B cell (primary cell): Measurements from ENCODE around the gene TUBA4B. TPM values are rescaled to one million over a fixed set of nuclear protein-coding genes. Genes with fewer than 3 reads are reported as not detected.

Experiments
- ATAC-seq: fragments of 200-7000 bp; cut with Tn5 transposase; one replicate; pipeline ENCODE4 v1.10.0; 2021; ENCODE audit warnings: low read depth, mild to moderate bottlenecking, moderate number of reproducible peaks, moderate library complexity
- CTCF ChIA-PET: fragments of 350-600 bp; sonication (Branson Sonifier 250); formaldehyde crosslinking; loops from one replicate; lab custom pipeline; 2021; ENCODE audit warnings: antibody characterized with exemption, inconsistent platforms; lab: Charles Lee
- POLR2A ChIA-PET: fragments of 350-600 bp; sonication (Branson Sonifier 250); formaldehyde crosslinking; loops from one replicate; lab custom pipeline; 2021; ENCODE audit warnings: antibody characterized with exemption; lab: Charles Lee
- DNase-seq: peaks from one replicate; pipeline ENCODE4 v3.0.0; 2013
- H2AFZ ChIP-seq: 2 replicates; pipeline ENCODE4 v1.6.1; 2012; ENCODE audit warnings: mild to moderate bottlenecking, low read depth, low read length; ENCODE audit not compliant: insufficient read depth, poor library complexity, severe bottlenecking
- H3K27ac ChIP-seq, 2 donors: 1 replicate in 1 of 2; 2 replicates in 1 of 2; pipeline ENCODE4 v1.5.1; 2012 to 2013; ENCODE audit warnings: low read length in 2 of 2, mild to moderate bottlenecking in 2 of 2, moderate library complexity in 1 of 2
- H3K27me3 ChIP-seq, 4 experiments: fragments of 200-600 bp in 1 of 4; sonication (generic) in 1 of 4; replicated peaks in 1 of 4; 1 replicate in 2 of 4; 2 replicates in 2 of 4; pipeline versions ENCODE4 v1.6.1 to v1.7.0; 2013 to 2016; ENCODE audit warnings: low read length in 3 of 4, mild to moderate bottlenecking in 2 of 4, mixed read lengths in 1 of 4, moderate library complexity in 1 of 4; ENCODE audit not compliant: insufficient read depth in 4 of 4, control insufficient read depth in 3 of 4; ENCODE audit errors: control extremely low read depth in 1 of 4
- H3K36me3 ChIP-seq, 2 experiments: replicated peaks in 1 of 2; 1 replicate in 1 of 2; 2 replicates in 1 of 2; pipeline versions ENCODE4 v1.6.1 to v1.7.1; 2013; ENCODE audit warnings: low read length in 1 of 2; ENCODE audit not compliant: insufficient read depth in 2 of 2, control insufficient read depth in 1 of 2; ENCODE audit errors: control extremely low read depth in 1 of 2, extremely low read depth in 1 of 2
- H3K4me1 ChIP-seq, 2 donors: fragments of 200-600 bp in 1 of 2; sonication (generic) in 1 of 2; 1 replicate in 1 of 2; 2 replicates in 1 of 2; pipeline versions ENCODE4 v1.5.1 to v1.6.1; 2013 to 2017; ENCODE audit warnings: low read length in 2 of 2; ENCODE audit not compliant: control insufficient read depth in 2 of 2, insufficient read depth in 2 of 2
- H3K4me2 ChIP-seq: replicated peaks from 2 replicates; pipeline ENCODE3; 2012; ENCODE audit warnings: mild to moderate bottlenecking, low read depth, low read length; ENCODE audit not compliant: poor library complexity, severe bottlenecking
- H3K4me3 ChIP-seq, 5 experiments: fragments of 200-600 bp in 1 of 5; sonication (generic) in 1 of 5; 1 replicate in 3 of 5; 2 replicates in 2 of 5; pipeline versions ENCODE4 v1.5.1 to v1.7.0; 2011 to 2016; ENCODE audit warnings: low read length in 4 of 5, mild to moderate bottlenecking in 4 of 5, low read depth in 2 of 5, control low read depth in 1 of 5, moderate library complexity in 1 of 5; ENCODE audit not compliant: insufficient read depth in 1 of 5; ENCODE audit errors: control extremely low read depth in 1 of 5, extremely low read depth in 1 of 5
- H3K79me2 ChIP-seq: fragments of 200-600 bp; sonication (generic); one replicate; pipeline ENCODE4 v1.6.0; 2016; ENCODE audit warnings: low read length; ENCODE audit not compliant: control insufficient read depth, insufficient read depth
- H3K9ac ChIP-seq: fragments of 200-600 bp; sonication (generic); 2 replicates; pipeline ENCODE4 v1.6.1; 2017; ENCODE audit warnings: mild to moderate bottlenecking, low read length, moderate library complexity
- H3K9me3 ChIP-seq, 3 donors: one replicate each; pipeline versions ENCODE4 v1.6.1 to v1.7.1; 2013; ENCODE audit warnings: low read length in 2 of 3; ENCODE audit not compliant: control insufficient read depth in 2 of 3, insufficient read depth in 1 of 3; ENCODE audit errors: control extremely low read depth in 1 of 3
- H4K20me1 ChIP-seq: 2 replicates; pipeline ENCODE4 v1.6.0; 2012; ENCODE audit warnings: mild to moderate bottlenecking, low read length; ENCODE audit not compliant: insufficient read depth, control insufficient read depth, poor library complexity, severe bottlenecking
- H3K27ac Mint-ChIP-seq: one replicate; pipeline ENCODE4 v1.8.0; 2021; ENCODE audit warnings: mixed read lengths
- H3K27me3 Mint-ChIP-seq: one replicate; pipeline ENCODE4 v1.8.0; 2021; ENCODE audit warnings: mixed read lengths
- H3K4me1 Mint-ChIP-seq: one replicate; pipeline ENCODE4 v1.8.0; 2021; ENCODE audit warnings: mixed read lengths
- H3K4me3 Mint-ChIP-seq: one replicate; pipeline ENCODE4 v1.8.0; 2021; ENCODE audit warnings: mixed read lengths
- H3K9me3 Mint-ChIP-seq: one replicate; pipeline ENCODE4 v1.8.0; 2022; ENCODE audit warnings: mixed read lengths; ENCODE audit not compliant: insufficient read depth
- EZH2 ChIP-seq: IDR thresholded peaks from 2 replicates; pipeline ENCODE4 v1.6.1; 2012; ENCODE audit warnings: borderline replicate concordance, low read depth, mild to moderate bottlenecking, moderate library complexity, low read length; ENCODE audit not compliant: insufficient read depth, poor library complexity, severe bottlenecking
- WGBS: methylation state at CpG from one replicate; pipeline ENCODE4 v1.1.5; 2013; ENCODE audit warnings: missing lambda C conversion rate; ENCODE audit not compliant: insufficient coverage; 5-methylcytosine and 5-hydroxymethylcytosine counted together
- intact Hi-C: fragments of 100-400 bp; cut with micrococcal nuclease; formaldehyde crosslinking; loops from one replicate; pipeline ENCODE4 v1.10.0; 2022
- polyA plus RNA-seq: library from polyadenylated mRNA; depleted of rRNA; stranded (reverse); fragments of >200 nt; gene quantifications from 2 replicates; pipeline ENCODE4 v1.2.3, GENCODE V29; 2012
- total RNA-seq, 2 donors: library from RNA; stranded (reverse); fragments of 120-200 nt in 1 of 2; gene quantifications; 1 replicate in 1 of 2; 2 replicates in 1 of 2; pipeline versions ENCODE4 v1.2.3 to v1.2.4, GENCODE V29; 2013 to 2022
- TF ChIP-seq, protein P1 (sequence below): fragments of 200-600 bp; IDR thresholded peaks from one replicate; pipeline ENCODE4 v1.8.0; 2022; ENCODE audit warnings: antibody characterized with exemption, mild to moderate bottlenecking

TUBA4B gene
- total and polyA plus RNA-seq, 2 donors (not counting 1 experiment from before 2014, with no cell fraction given) = not detected

DNA sequence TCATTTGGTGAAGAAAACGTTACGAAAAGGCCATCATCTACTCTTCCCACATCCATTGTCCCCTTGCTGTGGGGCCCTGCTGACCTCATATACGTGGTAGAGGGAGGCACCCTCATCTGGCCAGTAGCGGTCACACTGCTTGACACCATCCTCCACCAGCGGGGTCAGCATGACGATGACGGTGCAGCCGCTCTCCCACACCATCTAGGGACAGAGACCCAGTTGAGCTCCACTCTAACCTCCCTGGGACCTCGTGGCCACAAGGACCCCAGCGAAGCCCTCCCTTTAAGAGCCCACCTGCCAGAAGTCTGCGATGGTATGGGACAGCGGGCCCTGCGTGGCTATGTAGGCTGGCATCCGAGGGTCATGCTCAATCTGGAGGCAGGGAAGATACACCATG, 43.1 kb downstream of the TUBA4B start:
- Histone ChIP-seq H3K4me2 (no peak overlapping the region), H4K20me1 (no peaks in the 10 kb centered on the region), H3K79me2 (no peaks in the 10 kb centered on the region), H3K27ac (no peak overlapping the region), H3K9ac (no peak overlapping the region), H3K4me1 (peaks cover 14 to 19% of the 10 kb centered on the region in 2 donors), H3K4me3 (no peak overlapping the region), H2AFZ (no peak overlapping the region), H3K9me3 (no peaks in the 10 kb centered on the region), H3K27me3 (peaks cover 0 to 10% (median 1%) of the 10 kb centered on the region in 4 experiments), H3K36me3 (no peaks in the 10 kb centered on the region)
- Mint-ChIP-seq H3K27ac (peak overlapping the region; percentile 50), H3K4me1 (peaks cover 16% of the 10 kb centered on the region), H3K27me3 (peaks cover 6% of the 10 kb centered on the region), H3K9me3 (no peaks in the 10 kb centered on the region), H3K4me3 (no peak overlapping the region)
- CTCF ChIA-PET = interaction anchor here (1.3 to 10.3 kb wide), 17 partner anchors 17 to 266 kb away, joined by 4 to 239 read pairs (median 22); partner anchors contain the start of genes ABCB6, ANKZF1, ATG9A and CNPPD1
- ATAC-seq (no peak), DNase-seq (peak; percentile 13)
- POLR2A ChIA-PET = interaction anchor here (1.7 to 3.7 kb wide), 3 partner anchors 16 to 136 kb away, joined by 3 to 42 read pairs (median 5); partner anchors contain the start of genes DNAJB2 and NHEJ1
- 96% methylated on average over 12 of the region's 14 CpGs for WGBS
- TF ChIP-seq EZH2 = no peak
- TF ChIP-seq, protein P1, sequence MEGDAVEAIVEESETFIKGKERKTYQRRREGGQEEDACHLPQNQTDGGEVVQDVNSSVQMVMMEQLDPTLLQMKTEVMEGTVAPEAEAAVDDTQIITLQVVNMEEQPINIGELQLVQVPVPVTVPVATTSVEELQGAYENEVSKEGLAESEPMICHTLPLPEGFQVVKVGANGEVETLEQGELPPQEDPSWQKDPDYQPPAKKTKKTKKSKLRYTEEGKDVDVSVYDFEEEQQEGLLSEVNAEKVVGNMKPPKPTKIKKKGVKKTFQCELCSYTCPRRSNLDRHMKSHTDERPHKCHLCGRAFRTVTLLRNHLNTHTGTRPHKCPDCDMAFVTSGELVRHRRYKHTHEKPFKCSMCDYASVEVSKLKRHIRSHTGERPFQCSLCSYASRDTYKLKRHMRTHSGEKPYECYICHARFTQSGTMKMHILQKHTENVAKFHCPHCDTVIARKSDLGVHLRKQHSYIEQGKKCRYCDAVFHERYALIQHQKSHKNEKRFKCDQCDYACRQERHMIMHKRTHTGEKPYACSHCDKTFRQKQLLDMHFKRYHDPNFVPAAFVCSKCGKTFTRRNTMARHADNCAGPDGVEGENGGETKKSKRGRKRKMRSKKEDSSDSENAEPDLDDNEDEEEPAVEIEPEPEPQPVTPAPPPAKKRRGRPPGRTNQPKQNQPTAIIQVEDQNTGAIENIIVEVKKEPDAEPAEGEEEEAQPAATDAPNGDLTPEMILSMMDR = no peak
- intact Hi-C loops = loop anchor here (5.0 kb wide), 1 partner anchor 91 kb away; the partner anchor contains the start of gene DNPEP

DNA sequence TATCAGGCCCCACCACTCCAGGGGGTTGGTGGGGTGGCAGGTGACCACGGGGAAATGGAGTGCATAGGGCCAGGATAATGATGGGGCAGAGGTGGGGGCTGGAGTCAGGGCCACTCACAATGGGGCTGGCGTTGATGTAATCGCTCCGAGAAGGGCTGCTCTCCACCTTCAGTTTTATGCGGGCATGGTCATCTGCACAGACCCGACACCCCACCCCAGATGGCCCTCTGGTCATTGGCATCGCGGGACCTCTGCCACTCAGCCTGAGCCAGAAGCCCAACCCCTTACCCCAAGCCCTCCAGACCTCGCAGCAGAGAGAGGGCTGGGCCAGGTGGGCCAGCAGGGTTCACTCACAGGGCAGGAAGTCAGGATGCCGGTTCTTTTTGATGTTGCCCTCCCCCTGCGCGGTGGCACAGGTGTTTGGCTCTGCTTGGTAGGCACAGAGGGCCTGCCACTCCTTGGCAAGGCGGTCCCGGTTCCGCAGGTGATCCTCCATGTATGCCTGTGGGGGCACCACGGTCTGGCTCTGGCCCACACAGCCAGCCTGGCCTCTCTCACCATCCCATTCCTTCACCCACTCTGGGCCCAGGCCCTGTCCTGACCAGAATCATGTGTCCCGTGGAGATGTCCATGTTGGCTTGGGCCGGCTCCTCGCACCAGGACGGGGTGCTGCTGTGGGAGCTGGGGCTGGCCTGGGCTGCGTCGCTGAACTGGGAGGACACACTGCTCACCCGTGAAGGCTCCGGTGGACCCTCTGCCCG, 43.8 kb downstream of the TUBA4B start:
- Histone ChIP-seq H3K9me3 (no peaks in the 10 kb centered on the region), H3K36me3 (no peaks in the 10 kb centered on the region), H3K27ac (no peak overlapping the region), H3K27me3 (peaks cover 0 to 10% (median 1%) of the 10 kb centered on the region in 4 experiments), H2AFZ (no peak overlapping the region), H3K4me2 (no peak overlapping the region), H3K4me3 (no peak overlapping the region), H3K4me1 (peaks cover 14 to 19% of the 10 kb centered on the region in 2 donors), H3K9ac (no peak overlapping the region), H4K20me1 (no peaks in the 10 kb centered on the region), H3K79me2 (no peaks in the 10 kb centered on the region)
- ChIA-PET POLR2A (no interaction called here), CTCF (interaction anchor here (0.9 to 10.3 kb wide), 12 partner anchors 17 to 238 kb away, joined by 3 to 239 read pairs (median 36); partner anchors contain the start of genes ABCB6, CNPPD1, DNAJB2 and NHEJ1)
- intact Hi-C loops = loop anchor here (5.0 kb wide), 1 partner anchor 90 kb away; the partner anchor contains the start of gene DNPEP
- TF ChIP-seq, protein P1 = no peak
- no peak for TF ChIP-seq EZH2
- H3K4me1 Mint-ChIP-seq = peaks cover 16% of the 10 kb centered on the region
- peaks cover 13% of the 10 kb centered on the region for H3K27me3 Mint-ChIP-seq
- H3K27ac Mint-ChIP-seq = peak overlapping the region; percentile 32
- 86% methylated on average over 23 of the region's 25 CpGs for WGBS
- H3K4me3 Mint-ChIP-seq = no peak overlapping the region
- peak; percentile 20 for DNase-seq
- no peak for ATAC-seq
- no peaks in the 10 kb centered on the region for H3K9me3 Mint-ChIP-seq
